Stimulated activated naive CD8-positive, alpha-beta T cell treated with anti-CD3 and anti-CD28 coated beads, Interleukin-15, amount 100 ng/mL, for 72 hours (primary cell): Measurements from ENCODE around the gene LRRC71.
A peak's percentile ranks its signal among the peaks of the same experiment; 100 is the strongest.

Experiments used
- ATAC-seq: fragments of 150-1000 bp; cut with Tn5 transposase; 2 replicates; pipeline ENCODE4 v1.10.0; 2021; ENCODE audit warnings: mild to moderate bottlenecking, moderate library complexity
- DNase-seq, 2 donors: peaks; one replicate each; pipeline ENCODE4 v3.0.0; 2021 to 2022
- H3K27ac Mint-ChIP-seq, 2 donors: one replicate each; pipeline ENCODE4 v1.8.0; 2022; ENCODE audit warnings: mild to moderate bottlenecking in 2 of 2, mixed read lengths in 2 of 2, moderate library complexity in 2 of 2
- H3K27me3 Mint-ChIP-seq: one replicate; pipeline ENCODE4 v1.8.0; 2022; ENCODE audit warnings: mixed read lengths
- H3K4me1 Mint-ChIP-seq: one replicate; pipeline ENCODE4 v1.8.0; 2022; ENCODE audit warnings: mild to moderate bottlenecking, mixed read lengths
- H3K4me3 Mint-ChIP-seq, 2 donors: one replicate each; pipeline ENCODE4 v1.8.0; 2022; ENCODE audit warnings: mild to moderate bottlenecking in 2 of 2, mixed read lengths in 2 of 2, moderate library complexity in 1 of 2
- H3K9me3 Mint-ChIP-seq, 2 donors: one replicate each; pipeline ENCODE4 v1.8.0; 2022; ENCODE audit warnings: mixed read lengths in 2 of 2

LRRC71 gene

DNA sequence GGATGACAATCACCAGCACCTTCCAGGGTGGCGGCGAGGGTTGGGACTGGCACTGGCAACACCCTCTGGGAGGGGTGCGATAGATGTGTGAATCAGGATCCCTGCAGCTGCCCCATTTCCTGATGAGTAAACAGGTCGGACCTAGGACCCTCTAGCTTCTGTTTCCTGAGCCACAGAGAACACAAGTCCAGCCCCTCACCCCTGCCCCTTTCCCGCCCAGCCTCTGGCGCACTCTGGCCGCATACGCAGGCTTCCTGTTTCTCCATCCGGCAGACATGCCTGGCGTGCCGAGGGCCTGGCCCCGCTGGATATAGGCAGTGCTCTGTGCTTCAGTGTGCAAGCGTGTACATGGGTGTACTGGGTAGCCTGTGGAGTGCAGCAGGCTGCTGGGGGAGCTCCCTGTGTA is 22.3 kb upstream of the LRRC71 start:
- Mint-ChIP-seq H3K4me1 (peaks cover 19% of the 10 kb centered on the region), H3K27ac (no peak overlapping the region), H3K27me3 (peaks cover 57% of the 10 kb centered on the region), H3K9me3 (no peaks in the 10 kb centered on the region), H3K4me3 (no peak overlapping the region)
- ATAC-seq (no peak), DNase-seq (no peak)

- peaks cover 48% of the 10 kb centered on the region for H3K27me3 Mint-ChIP-seq
- peaks cover 17% of the 10 kb centered on the region for H3K4me1 Mint-ChIP-seq
- ATAC-seq, result no peak
- H3K27ac Mint-ChIP-seq, result no peak overlapping the region
- no peak overlapping the region for H3K4me3 Mint-ChIP-seq
- no peak for DNase-seq
- no peaks in the 10 kb centered on the region for H3K9me3 Mint-ChIP-seq
These were observed 21.3 kb upstream of the LRRC71 start for GRCh38 chr1:156898971-156899664.

- DNase-seq (no peak), ATAC-seq (no peak)
- H3K4me3 Mint-ChIP-seq, result no peak overlapping the region
- peaks cover 40% of the 10 kb centered on the region for H3K27me3 Mint-ChIP-seq
- no peaks in the 10 kb centered on the region for H3K9me3 Mint-ChIP-seq
- H3K27ac Mint-ChIP-seq, result no peak overlapping the region
- peaks cover 17% of the 10 kb centered on the region for H3K4me1 Mint-ChIP-seq
These were observed 20.3 kb upstream of the LRRC71 start for GRCh38 chr1:156899956-156900718.

DNA sequence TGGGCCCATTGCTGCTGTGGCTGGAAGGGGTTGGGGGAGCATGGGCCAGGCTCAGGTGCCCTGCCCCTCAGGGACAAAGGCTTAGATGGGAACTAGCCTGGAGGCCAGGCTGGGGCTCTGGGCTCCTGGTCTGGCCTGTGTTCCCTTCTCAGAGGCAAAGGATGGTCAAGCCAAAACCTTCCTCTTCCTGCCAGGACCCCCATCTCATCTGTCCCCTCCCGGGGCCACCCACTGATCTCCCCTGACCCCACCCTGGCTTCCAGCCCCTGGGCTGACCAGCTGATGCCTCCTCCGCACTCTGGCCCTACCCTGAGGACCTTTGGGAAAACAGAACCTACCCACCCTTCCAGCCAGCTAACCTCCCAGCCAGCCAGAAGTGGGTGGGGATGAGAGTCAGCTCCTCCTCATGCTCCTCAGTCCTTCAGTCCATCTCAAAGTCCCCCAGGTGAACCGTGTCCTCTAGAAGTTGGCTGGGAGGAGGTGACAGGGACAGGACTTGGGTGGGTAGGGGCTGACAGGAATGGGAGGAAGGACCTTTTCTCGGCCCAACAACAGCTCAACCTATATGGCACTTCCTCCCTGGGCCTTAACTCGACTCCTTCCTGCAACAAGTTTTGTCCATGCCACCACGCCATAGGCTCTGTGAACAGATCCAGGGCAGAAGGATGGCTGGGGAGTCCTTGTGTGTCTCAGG is 19.4 kb upstream of the LRRC71 start:
- Mint-ChIP-seq H3K27ac (no peak overlapping the region), H3K4me3 (no peak overlapping the region), H3K4me1 (peaks cover 17% of the 10 kb centered on the region), H3K9me3 (no peaks in the 10 kb centered on the region), H3K27me3 (peaks cover 33% of the 10 kb centered on the region)
- no peak for ATAC-seq
- DNase-seq, result no peak

DNA sequence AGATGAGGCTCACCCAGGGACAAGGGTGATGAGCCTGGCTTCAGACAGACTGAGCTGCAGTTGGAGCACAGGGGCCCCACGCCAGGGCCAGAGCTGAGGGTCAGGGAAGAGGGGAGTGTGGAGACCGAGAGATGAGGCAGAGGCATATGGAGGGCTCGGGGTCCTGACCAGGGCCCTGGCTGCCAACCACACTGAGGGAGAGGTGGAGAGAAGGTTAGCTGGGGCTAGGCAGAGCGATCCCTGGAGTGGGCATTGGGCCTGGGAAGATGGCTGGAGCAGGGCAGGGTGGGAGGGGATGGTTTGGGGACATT is 18.9 kb upstream of the LRRC71 start:
- Mint-ChIP-seq H3K27me3 (peaks cover 28% of the 10 kb centered on the region), H3K4me3 (no peak overlapping the region), H3K4me1 (peaks cover 17% of the 10 kb centered on the region), H3K9me3 (no peaks in the 10 kb centered on the region), H3K27ac (no peak overlapping the region)
- ATAC-seq, result no peak
- no peak for DNase-seq

GRCh38 chr1:156901966-156902915 is 18.2 kb upstream of the LRRC71 start:
- peaks cover 21% of the 10 kb centered on the region for H3K27me3 Mint-ChIP-seq
- no peak overlapping the region for H3K27ac Mint-ChIP-seq
- H3K4me1 Mint-ChIP-seq, result peaks cover 20% of the 10 kb centered on the region
- H3K9me3 Mint-ChIP-seq, result no peaks in the 10 kb centered on the region
- DNase-seq, result no peak
- ATAC-seq, result no peak
- no peak overlapping the region for H3K4me3 Mint-ChIP-seq

DNA sequence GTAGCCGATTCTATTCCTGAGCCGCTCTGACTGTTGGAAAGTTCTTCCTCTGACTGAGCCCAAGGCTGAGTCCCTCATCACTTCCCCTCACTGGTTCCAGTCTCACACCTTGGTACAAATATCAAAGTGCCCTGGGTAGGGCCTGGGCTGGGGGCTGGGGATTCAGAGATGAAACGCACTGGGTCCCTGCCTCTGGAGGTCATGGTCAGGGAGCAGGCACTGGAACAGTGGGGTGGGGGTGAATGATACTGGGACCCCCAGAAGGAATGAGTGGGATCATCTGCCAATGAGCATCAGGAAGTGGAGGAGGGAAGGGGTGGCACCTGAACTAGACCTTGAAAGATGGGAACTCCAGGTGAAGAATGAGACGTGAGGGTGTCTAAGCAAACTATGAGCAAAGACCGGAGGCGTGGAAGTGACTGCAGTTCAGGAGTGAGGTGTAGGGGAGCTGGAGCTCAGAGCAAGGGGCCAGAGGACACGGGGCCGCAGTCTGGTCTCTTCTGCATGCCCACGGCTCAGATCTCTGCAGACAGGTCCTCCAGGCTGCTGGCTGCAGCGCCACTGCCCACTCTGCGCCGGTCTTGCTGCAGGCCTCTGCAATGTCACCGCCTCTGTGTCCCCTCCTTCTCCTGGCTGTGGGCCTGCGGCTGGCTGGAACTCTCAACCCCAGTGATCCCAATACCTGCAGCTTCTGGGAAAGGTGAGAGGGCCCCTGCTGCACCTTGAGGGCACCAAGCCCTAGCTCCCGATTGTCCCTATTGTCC is 16.9 kb upstream of the LRRC71 start:
- no peaks in the 10 kb centered on the region for H3K9me3 Mint-ChIP-seq
- H3K27me3 Mint-ChIP-seq, result peaks cover 8% of the 10 kb centered on the region
- ATAC-seq (no peak), DNase-seq (no peak)
- H3K4me3 Mint-ChIP-seq, result no peak overlapping the region
- H3K4me1 Mint-ChIP-seq, result peaks cover 13% of the 10 kb centered on the region
- H3K27ac Mint-ChIP-seq, result no peak overlapping the region

DNA sequence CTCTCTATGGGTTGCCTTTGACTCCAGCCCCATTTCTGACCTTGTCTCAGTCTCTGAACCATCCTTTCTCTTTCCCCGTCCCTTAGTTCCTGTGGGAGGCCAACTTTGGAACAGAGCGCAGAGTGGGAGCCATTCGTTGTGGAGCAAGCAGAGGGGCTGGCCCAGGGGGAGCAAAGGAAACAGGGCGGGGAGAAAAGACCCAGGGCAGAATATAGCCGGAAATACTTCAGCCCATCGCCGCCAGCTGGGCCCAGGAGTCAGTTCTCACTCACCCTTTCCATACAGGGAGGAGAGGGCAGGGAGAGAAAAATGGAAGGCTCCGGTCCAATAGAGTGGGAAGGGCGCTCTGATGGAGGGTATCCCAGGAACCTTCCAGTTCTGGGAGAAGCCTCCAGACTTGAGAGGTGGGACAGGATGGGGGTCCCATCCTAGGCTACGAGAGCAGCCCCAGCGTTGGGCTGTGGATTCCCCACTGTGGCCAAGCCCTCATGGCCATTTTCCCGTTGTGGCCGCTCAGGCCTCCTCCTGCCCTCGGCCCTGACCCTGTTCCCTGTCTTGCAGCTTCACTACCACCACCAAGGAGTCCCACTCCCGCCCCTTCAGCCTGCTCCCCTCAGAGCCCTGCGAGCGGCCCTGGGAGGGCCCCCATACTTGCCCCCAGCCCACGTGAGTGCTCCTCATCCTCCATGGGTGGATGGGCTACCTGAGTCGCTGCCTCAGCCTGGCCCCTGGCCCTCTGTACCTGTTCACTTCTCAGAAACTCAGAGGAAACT is 16.1 kb upstream of the LRRC71 start:
- H3K4me3 Mint-ChIP-seq, result no peak overlapping the region
- H3K27ac Mint-ChIP-seq, result no peak overlapping the region
- DNase-seq (no peak), ATAC-seq (no peak)
- H3K27me3 Mint-ChIP-seq, result no peaks in the 10 kb centered on the region
- H3K9me3 Mint-ChIP-seq, result no peaks in the 10 kb centered on the region
- peaks cover 9% of the 10 kb centered on the region for H3K4me1 Mint-ChIP-seq

GRCh38 chr1:156905176-156905575 is 15.3 kb upstream of the LRRC71 start:
- no peak overlapping the region for H3K27ac Mint-ChIP-seq
- ATAC-seq (no peak), DNase-seq (no peak)
- no peak overlapping the region for H3K4me3 Mint-ChIP-seq
- no peaks in the 10 kb centered on the region for H3K9me3 Mint-ChIP-seq
- no peaks in the 10 kb centered on the region for H3K27me3 Mint-ChIP-seq
- H3K4me1 Mint-ChIP-seq, result peaks cover 9% of the 10 kb centered on the region

- Mint-ChIP-seq H3K9me3 (no peaks in the 10 kb centered on the region), H3K27me3 (peaks cover 3% of the 10 kb centered on the region), H3K4me1 (peaks cover 9% of the 10 kb centered on the region), H3K27ac (no peak overlapping the region), H3K4me3 (no peak overlapping the region)
- ATAC-seq, result no peak
- DNase-seq, result no peak
These were observed 14.8 kb upstream of the LRRC71 start for GRCh38 chr1:156905651-156906050.

GRCh38 chr1:156906206-156906906 is 14.1 kb upstream of the LRRC71 start:
- no peak for DNase-seq
- peaks cover 9% of the 10 kb centered on the region for H3K4me1 Mint-ChIP-seq
- H3K27me3 Mint-ChIP-seq, result peaks cover 10% of the 10 kb centered on the region
- ATAC-seq, result no peak
- H3K27ac Mint-ChIP-seq, result no peak overlapping the region
- no peak overlapping the region for H3K4me3 Mint-ChIP-seq
- H3K9me3 Mint-ChIP-seq, result no peaks in the 10 kb centered on the region

DNA sequence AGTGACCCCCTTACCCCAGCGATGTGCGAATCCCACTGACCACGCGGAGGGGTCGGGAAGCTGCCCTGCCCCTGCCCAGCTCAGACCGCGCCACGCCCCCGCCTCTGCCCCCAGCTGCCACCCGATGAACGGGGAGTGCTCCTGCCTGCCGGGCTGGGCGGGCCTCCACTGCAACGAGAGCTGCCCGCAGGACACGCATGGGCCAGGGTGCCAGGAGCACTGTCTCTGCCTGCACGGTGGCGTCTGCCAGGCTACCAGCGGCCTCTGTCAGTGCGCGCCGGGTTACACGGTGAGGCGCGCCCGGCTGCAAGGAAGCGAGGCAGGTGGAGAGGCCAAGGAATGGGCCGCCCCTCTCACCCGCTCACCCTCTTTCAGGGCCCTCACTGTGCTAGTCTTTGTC is 11.9 kb upstream of the LRRC71 start:
- Mint-ChIP-seq H3K4me3 (no peak overlapping the region), H3K4me1 (peaks cover 9% of the 10 kb centered on the region), H3K27me3 (peaks cover 24% of the 10 kb centered on the region), H3K9me3 (no peaks in the 10 kb centered on the region), H3K27ac (no peak overlapping the region)
- ATAC-seq, result peak; percentile 8
- DNase-seq, result no peak

- Mint-ChIP-seq H3K4me1 (peaks cover 9% of the 10 kb centered on the region), H3K9me3 (no peaks in the 10 kb centered on the region), H3K27ac (no peak overlapping the region), H3K4me3 (no peak overlapping the region), H3K27me3 (peaks cover 28% of the 10 kb centered on the region)
- no peak for ATAC-seq
- no peak for DNase-seq
These were observed 11.5 kb upstream of the LRRC71 start for GRCh38 chr1:156908955-156909354.

GRCh38 chr1:156909671-156910070 is 10.8 kb upstream of the LRRC71 start:
- DNase-seq, result no peak
- no peaks in the 10 kb centered on the region for H3K9me3 Mint-ChIP-seq
- no peak overlapping the region for H3K27ac Mint-ChIP-seq
- no peak overlapping the region for H3K4me3 Mint-ChIP-seq
- ATAC-seq, result no peak
- H3K4me1 Mint-ChIP-seq, result peaks cover 9% of the 10 kb centered on the region
- peaks cover 35% of the 10 kb centered on the region for H3K27me3 Mint-ChIP-seq
